Ureter (tissue), 1 donor: ENCODE data around the gene PARS2. TPM values are rescaled to one million over a fixed set of nuclear protein-coding genes. Genes with fewer than 3 reads are reported as not detected.
A peak's percentile ranks its signal among the peaks of the same experiment; 100 is the strongest.

Source experiments
- DNase-seq: peaks from one replicate; pipeline ENCODE4 v3.0.0-alpha.2; 2020; ENCODE audit warnings: low spot score
- total RNA-seq: library from RNA; stranded (reverse); gene quantifications from one replicate; pipeline ENCODE4 v1.2.4, GENCODE V29; 2023
- donor health status: DM: yes; HTN: yes; CAD: no.

Gene PARS2
- total RNA-seq, 1 donor from 2014 or later, result 6.2 TPM

GRCh38 chr1:54736685-54737084 lies 27.6 kb downstream of the PARS2 start:
- no peak for DNase-seq

DNA sequence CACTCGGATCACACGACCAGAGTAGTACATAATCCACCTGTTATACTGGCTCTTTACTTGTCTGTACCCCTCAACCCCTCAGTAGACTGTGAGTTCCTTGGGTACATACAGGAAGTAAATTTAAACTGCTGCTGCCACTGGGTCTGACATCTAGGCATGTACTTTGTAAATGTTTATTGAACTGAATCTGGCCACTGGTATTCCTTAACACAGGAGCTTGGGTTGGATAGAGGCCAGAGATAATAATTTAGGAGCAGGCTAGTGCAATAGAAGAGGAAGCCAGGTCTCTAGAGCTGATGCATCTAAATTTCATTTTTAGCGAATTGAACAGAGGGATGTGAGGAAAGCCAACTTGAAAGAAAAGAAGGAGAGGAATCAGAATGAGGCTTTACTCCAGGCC lies 36.3 kb downstream of the PARS2 start:
- no peak for DNase-seq

DNA sequence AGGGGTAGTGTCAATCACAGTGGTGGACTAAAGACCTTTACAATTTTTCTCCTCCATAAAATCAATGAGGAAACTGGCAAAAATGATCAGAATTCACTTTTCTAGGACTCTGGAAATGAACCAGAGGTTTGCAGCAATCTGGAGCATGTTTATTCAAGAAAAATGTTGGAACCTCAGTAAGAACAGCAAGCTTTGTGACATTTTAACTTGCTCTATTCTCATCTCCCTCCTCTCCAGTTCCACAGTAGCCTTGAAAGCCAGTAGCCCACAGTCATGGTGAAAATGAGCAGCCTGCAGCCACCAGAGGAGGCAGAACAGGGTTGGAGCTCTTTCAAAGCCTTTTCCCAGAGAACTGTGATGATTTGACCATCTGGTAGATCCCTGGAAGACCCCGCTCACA lies 39.6 kb downstream of the PARS2 start:
- DNase-seq, result no peak

- no peak for DNase-seq
Observed at GRCh38 chr1:54723985-54724384, 40.3 kb downstream of the PARS2 start.

- DNase-seq, result no peak
Observed at GRCh38 chr1:54721719-54722118, 42.6 kb downstream of the PARS2 start.

DNA sequence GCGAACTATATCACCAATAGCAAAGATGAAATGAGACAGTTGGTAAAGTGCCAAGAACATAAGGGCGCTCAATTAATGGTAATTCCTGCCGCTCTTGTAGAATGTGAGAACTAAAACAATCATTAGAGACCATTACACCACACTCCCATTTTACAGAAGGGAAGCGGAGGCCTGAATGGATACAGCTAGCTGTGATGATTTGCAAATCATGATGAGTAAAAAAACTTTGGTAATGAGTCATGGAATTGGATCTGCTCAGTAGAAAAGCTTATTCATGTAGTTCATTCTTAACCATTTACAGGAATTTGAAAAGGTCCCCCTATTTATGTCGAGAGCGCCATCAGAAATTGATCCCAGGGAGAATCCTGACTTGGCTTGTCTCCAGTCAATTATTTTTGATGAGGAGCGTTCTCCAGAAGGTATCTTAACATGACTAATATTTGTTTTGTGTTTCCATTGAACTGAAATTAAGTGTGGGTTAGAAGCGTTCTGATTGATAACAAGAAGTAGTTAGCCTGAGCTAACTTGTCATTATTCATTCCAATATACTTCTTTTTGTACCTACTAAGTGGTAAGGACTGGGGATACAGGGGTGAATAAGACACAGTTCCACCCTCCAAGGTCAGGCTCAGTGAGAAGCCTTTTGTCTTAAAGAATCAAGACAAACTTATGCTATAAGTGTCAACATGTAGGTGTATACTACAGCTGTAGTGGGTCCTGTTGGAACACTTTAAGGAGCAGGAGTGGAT lies 47.9 kb downstream of the PARS2 start:
- no peak for DNase-seq

DNA sequence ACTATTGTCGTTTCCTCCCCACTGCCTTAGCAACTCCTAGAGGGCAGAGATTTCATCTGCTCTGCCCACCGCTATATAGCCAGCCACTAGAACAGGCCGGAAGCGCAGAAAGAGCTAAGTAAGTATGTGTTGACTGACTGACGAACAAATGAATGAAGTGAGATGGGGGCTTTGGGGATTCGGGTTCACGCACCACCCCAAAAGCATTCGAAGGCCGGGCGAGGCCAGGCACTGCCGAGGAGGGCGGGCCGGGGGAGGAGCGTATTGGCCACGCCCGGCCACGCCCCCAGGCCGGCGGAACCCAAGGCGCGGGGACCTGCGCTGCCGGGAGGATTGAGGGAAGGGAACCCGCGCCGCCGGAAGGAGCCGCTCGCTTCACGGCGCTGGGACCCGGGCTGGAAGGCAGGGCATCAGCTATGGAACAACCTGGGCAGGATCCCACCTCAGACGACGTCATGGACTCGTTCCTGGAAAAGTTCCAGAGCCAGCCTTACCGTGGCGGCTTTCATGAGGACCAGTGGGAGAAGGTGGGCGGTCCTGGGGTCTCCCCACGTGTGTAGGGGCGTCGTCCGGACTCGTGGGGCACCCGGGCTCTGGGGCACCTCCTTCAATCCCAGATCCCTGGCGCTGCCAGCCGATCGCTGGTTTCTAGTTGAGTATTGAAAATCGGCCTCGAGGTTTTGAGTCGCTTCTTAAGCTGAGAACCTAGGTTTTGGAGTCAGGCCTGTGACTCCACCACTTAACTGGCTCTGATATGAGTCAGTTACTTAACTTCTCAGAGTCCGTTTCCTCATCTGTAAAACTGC lies 48.6 kb downstream of the PARS2 start, which contains the start of gene TTC4:
TTC4 (plus strand) TSS at position 369 of the 806 bp plus-strand sequence; CDS start at position 417, 48 bp downstream.
- peak; percentile 85 for DNase-seq

GRCh38 chr1:54714881-54715492 lies 49.3 kb downstream of the PARS2 start:
- DNase-seq, result no peak

DNA sequence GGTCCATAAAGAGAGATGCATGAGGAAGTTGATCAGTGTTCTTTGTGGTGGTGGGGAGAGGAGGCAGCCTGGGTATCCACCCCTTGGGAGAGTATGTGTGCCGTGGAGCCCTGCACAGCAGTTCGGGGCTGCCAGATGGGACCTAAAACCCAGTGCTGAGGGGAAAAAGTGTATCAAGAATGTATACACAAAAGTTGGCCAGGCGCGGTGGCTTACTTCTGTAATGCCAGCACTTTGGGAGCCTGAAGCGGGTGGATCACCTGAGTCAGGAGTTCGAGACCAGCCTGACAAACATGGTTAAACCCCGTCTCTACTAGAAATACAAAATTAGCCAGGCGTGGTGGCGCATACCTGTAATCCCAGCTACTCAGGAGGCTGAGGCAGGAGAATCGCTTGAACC lies 52.8 kb downstream of the PARS2 start:
- DNase-seq, result no peak

GRCh38 chr1:54710841-54711240 lies 53.5 kb downstream of the PARS2 start:
- DNase-seq, result no peak

DNA sequence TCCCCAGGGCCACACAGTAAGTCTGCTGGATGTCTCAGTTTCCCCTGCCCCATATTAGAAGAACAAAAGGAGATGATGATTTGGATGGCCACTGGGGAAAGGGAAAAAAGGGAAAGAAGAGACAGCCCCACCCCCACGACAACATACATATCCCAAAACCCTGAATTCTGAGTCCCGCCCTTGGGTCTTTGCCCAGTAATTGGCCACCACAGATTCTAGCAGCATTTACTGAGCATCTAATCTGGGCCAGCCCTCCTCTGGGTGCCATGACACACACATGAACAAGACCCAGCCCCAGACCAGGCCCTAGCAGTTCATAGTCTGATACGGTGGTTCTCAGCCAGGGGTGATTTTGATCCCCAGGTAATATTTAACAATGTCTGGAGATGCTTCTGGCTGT lies 53.9 kb downstream of the PARS2 start:
- DNase-seq, result no peak

DNA sequence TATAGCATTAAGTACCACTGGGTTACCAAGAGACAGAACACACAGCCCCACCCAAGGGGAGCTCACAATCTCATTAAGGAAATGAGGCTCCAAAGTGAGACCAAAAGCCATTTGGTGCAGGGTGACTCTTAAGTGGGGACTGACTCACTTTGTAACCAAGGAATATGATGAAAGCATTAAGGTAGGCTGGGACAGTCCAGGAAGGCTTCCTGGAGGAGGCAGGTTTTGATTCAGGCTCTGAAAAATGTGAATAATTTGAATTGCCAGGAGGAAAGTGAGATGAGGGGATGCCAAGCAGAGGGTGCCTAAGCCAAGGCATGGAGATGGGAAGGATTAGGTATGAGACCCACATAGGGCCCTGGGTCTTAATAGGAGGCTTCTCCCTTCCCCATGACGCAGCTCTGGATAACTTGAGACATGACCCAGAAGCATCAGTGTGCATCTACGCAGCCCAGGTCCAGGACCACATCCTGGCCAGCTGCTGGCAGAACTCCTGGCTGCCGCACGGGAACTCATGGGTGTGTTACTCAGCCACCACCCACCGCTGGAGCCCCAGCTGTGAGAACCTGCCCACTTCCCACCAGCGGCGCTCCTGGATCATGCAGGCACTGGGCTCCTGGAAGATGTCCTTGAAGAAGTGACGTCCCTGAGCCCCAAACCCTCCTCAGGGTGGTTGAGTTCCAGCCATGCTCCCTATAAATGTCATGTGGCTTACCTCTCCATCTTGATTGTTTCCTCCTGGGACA lies 54.6 kb downstream of the PARS2 start:
- no peak for DNase-seq

- DNase-seq, result no peak
Observed at GRCh38 chr1:54708385-54708784, 55.9 kb downstream of the PARS2 start.

Other genes starting within 250 kb of the PARS2 start
- gene ACOT11, start 216.3 kb downstream of the PARS2 start, total RNA-seq, result 53.7 TPM
- not detected for gene FAM151A, start 141.0 kb downstream of the PARS2 start, total RNA-seq
- gene MROH7, start 122.7 kb downstream of the PARS2 start, total RNA-seq, result 25.2 TPM
- 24.8 TPM for gene TTC4, start 48.7 kb downstream of the PARS2 start, total RNA-seq
- gene TTC22, start 36.8 kb upstream of the PARS2 start, total RNA-seq, result 14.9 TPM
- gene DHCR24, start 122.7 kb upstream of the PARS2 start, total RNA-seq, result 190 TPM
- gene TMEM61, start 216.1 kb upstream of the PARS2 start, total RNA-seq, result 1.4 TPM
- not detected for gene BSND, start 234.4 kb upstream of the PARS2 start, total RNA-seq